ENCODE results near the gene CSTPP1. TPM values are rescaled to one million over a fixed set of nuclear protein-coding genes. Genes with fewer than 3 reads are reported as not detected.

The CSTPP1 gene
- total and polyA plus RNA-seq, 5 donors from 2014 or later = 15.1 to 18.3 (median 15.5) TPM

GRCh38 chr11:47144541-47144940, 208.0 kb downstream of the CSTPP1 start:
- no peak overlapping the region for H3K27ac ChIP-seq (ENCODE audit: insufficient read depth, low read length, poor library complexity, severe bottlenecking)
- H3K4me1 Mint-ChIP-seq = no peaks in the 10 kb centered on the region
- no peaks in the 10 kb centered on the region for H3K9me3 ChIP-seq (ENCODE audit: control insufficient read depth in 2 of 2, low read length in 2 of 2)
- no peaks in the 10 kb centered on the region for H3K36me3 ChIP-seq (ENCODE audit: control insufficient read depth, insufficient read depth, low read length)
- no peaks in the 10 kb centered on the region for H3K4me1 ChIP-seq (ENCODE audit: control insufficient read depth, insufficient read depth, low read length, poor library complexity, severe bottlenecking)
- H3K27ac Mint-ChIP-seq = peak overlapping the region in 1 of 3 donors; percentile 69
- no peak overlapping the region for H3K4me3 Mint-ChIP-seq
- no peaks in the 10 kb centered on the region for H3K27me3 Mint-ChIP-seq
- H3K9me3 Mint-ChIP-seq = no peaks in the 10 kb centered on the region
- no peaks in the 10 kb centered on the region for H3K27me3 ChIP-seq (ENCODE audit: control insufficient read depth, insufficient read depth, low read length)
- ATAC-seq (ENCODE audit: low read depth in 2 of 2) (no peak), DNase-seq (no peak)
- no peak overlapping the region for H3K4me3 ChIP-seq (ENCODE audit: low read depth, low read length)
- peaks cover 6% of the 10 kb centered on the region for H3K36me3 Mint-ChIP-seq

- Histone ChIP-seq H3K27ac (ENCODE audit: insufficient read depth, low read length, poor library complexity, severe bottlenecking) (no peak overlapping the region), H3K27me3 (ENCODE audit: control insufficient read depth, insufficient read depth, low read length) (no peaks in the 10 kb centered on the region), H3K9me3 (ENCODE audit: control insufficient read depth in 2 of 2, low read length in 2 of 2) (no peaks in the 10 kb centered on the region), H3K4me3 (ENCODE audit: low read depth, low read length) (no peak overlapping the region), H3K36me3 (ENCODE audit: control insufficient read depth, insufficient read depth, low read length) (peaks cover 2% of the 10 kb centered on the region), H3K4me1 (ENCODE audit: control insufficient read depth, insufficient read depth, low read length, poor library complexity, severe bottlenecking) (no peaks in the 10 kb centered on the region)
- H3K4me3 Mint-ChIP-seq = no peak overlapping the region
- H3K9me3 Mint-ChIP-seq = no peaks in the 10 kb centered on the region
- ATAC-seq (ENCODE audit: low read depth in 2 of 2) = no peak
- peaks cover 0 to 8% (median 0%) of the 10 kb centered on the region in 4 donors for H3K4me1 Mint-ChIP-seq
- no peaks in the 10 kb centered on the region for H3K27me3 Mint-ChIP-seq
- H3K27ac Mint-ChIP-seq = no peak overlapping the region
- DNase-seq = no peak
- peaks cover 6% of the 10 kb centered on the region for H3K36me3 Mint-ChIP-seq
These were observed 210.7 kb downstream of the CSTPP1 start for GRCh38 chr11:47147250-47147649.

GRCh38 chr11:47147681-47148080, 211.1 kb downstream of the CSTPP1 start:
- Histone ChIP-seq H3K4me1 (ENCODE audit: control insufficient read depth, insufficient read depth, low read length, poor library complexity, severe bottlenecking) (no peaks in the 10 kb centered on the region), H3K4me3 (ENCODE audit: low read depth, low read length) (no peak overlapping the region), H3K27me3 (ENCODE audit: control insufficient read depth, insufficient read depth, low read length) (no peaks in the 10 kb centered on the region), H3K36me3 (ENCODE audit: control insufficient read depth, insufficient read depth, low read length) (peaks cover 2% of the 10 kb centered on the region), H3K27ac (ENCODE audit: insufficient read depth, low read length, poor library complexity, severe bottlenecking) (no peak overlapping the region), H3K9me3 (ENCODE audit: control insufficient read depth in 2 of 2, low read length in 2 of 2) (no peaks in the 10 kb centered on the region)
- Mint-ChIP-seq H3K27ac (peak overlapping the region in 1 of 3 donors; percentile 36), H3K36me3 (peaks cover 6% of the 10 kb centered on the region), H3K4me3 (no peak overlapping the region), H3K9me3 (no peaks in the 10 kb centered on the region), H3K4me1 (peaks cover 0 to 11% (median 0%) of the 10 kb centered on the region in 4 donors), H3K27me3 (no peaks in the 10 kb centered on the region)
- no peak for DNase-seq
- ATAC-seq (ENCODE audit: low read depth in 2 of 2) = no peak

GRCh38 chr11:47148270-47148669, 211.7 kb downstream of the CSTPP1 start:
- DNase-seq = no peak
- Mint-ChIP-seq H3K36me3 (peaks cover 2% of the 10 kb centered on the region), H3K4me1 (peaks cover 4 to 15% (median 4%) of the 10 kb centered on the region in 4 donors), H3K9me3 (no peaks in the 10 kb centered on the region), H3K27me3 (no peaks in the 10 kb centered on the region), H3K27ac (peak overlapping the region in 1 of 3 donors; percentile 36), H3K4me3 (no peak overlapping the region)
- Histone ChIP-seq H3K27ac (ENCODE audit: insufficient read depth, low read length, poor library complexity, severe bottlenecking) (no peak overlapping the region), H3K4me1 (ENCODE audit: control insufficient read depth, insufficient read depth, low read length, poor library complexity, severe bottlenecking) (peaks cover 4% of the 10 kb centered on the region), H3K4me3 (ENCODE audit: low read depth, low read length) (no peak overlapping the region), H3K36me3 (ENCODE audit: control insufficient read depth, insufficient read depth, low read length) (peaks cover 2% of the 10 kb centered on the region), H3K27me3 (ENCODE audit: control insufficient read depth, insufficient read depth, low read length) (no peaks in the 10 kb centered on the region), H3K9me3 (ENCODE audit: control insufficient read depth in 2 of 2, low read length in 2 of 2) (no peaks in the 10 kb centered on the region)
- ATAC-seq (ENCODE audit: low read depth in 2 of 2) = no peak

GRCh38 chr11:47148903-47149531, 212.5 kb downstream of the CSTPP1 start:
- no peak for ATAC-seq (ENCODE audit: low read depth in 2 of 2)
- no peak overlapping the region for H3K4me3 Mint-ChIP-seq
- no peaks in the 10 kb centered on the region for H3K36me3 Mint-ChIP-seq
- H3K27ac Mint-ChIP-seq = no peak overlapping the region
- Histone ChIP-seq H3K4me1 (ENCODE audit: control insufficient read depth, insufficient read depth, low read length, poor library complexity, severe bottlenecking) (peaks cover 10% of the 10 kb centered on the region), H3K36me3 (ENCODE audit: control insufficient read depth, insufficient read depth, low read length) (peaks cover 2% of the 10 kb centered on the region), H3K27me3 (ENCODE audit: control insufficient read depth, insufficient read depth, low read length) (no peaks in the 10 kb centered on the region), H3K4me3 (ENCODE audit: low read depth, low read length) (no peak overlapping the region), H3K27ac (ENCODE audit: insufficient read depth, low read length, poor library complexity, severe bottlenecking) (no peak overlapping the region), H3K9me3 (ENCODE audit: control insufficient read depth in 2 of 2, low read length in 2 of 2) (no peaks in the 10 kb centered on the region)
- no peaks in the 10 kb centered on the region for H3K27me3 Mint-ChIP-seq
- H3K4me1 Mint-ChIP-seq = peaks cover 7 to 23% (median 10%) of the 10 kb centered on the region in 4 donors
- no peak for DNase-seq
- no peaks in the 10 kb centered on the region for H3K9me3 Mint-ChIP-seq

GRCh38 chr11:47149782-47150181, 213.2 kb downstream of the CSTPP1 start:
- ATAC-seq (ENCODE audit: low read depth in 2 of 2) = no peak
- Mint-ChIP-seq H3K4me3 (no peak overlapping the region), H3K27me3 (no peaks in the 10 kb centered on the region), H3K4me1 (peaks cover 7 to 30% (median 13%) of the 10 kb centered on the region in 4 donors), H3K27ac (peak overlapping the region in 2 of 3 donors; percentile 67 to 72), H3K9me3 (no peaks in the 10 kb centered on the region), H3K36me3 (no peaks in the 10 kb centered on the region)
- no peaks in the 10 kb centered on the region for H3K27me3 ChIP-seq (ENCODE audit: control insufficient read depth, insufficient read depth, low read length)
- no peak for DNase-seq
- H3K9me3 ChIP-seq (ENCODE audit: control insufficient read depth in 2 of 2, low read length in 2 of 2) = no peaks in the 10 kb centered on the region
- no peak overlapping the region for H3K4me3 ChIP-seq (ENCODE audit: low read depth, low read length)
- H3K36me3 ChIP-seq (ENCODE audit: control insufficient read depth, insufficient read depth, low read length) = peaks cover 2% of the 10 kb centered on the region
- H3K4me1 ChIP-seq (ENCODE audit: control insufficient read depth, insufficient read depth, low read length, poor library complexity, severe bottlenecking) = peaks cover 16% of the 10 kb centered on the region
- no peak overlapping the region for H3K27ac ChIP-seq (ENCODE audit: insufficient read depth, low read length, poor library complexity, severe bottlenecking)

- Mint-ChIP-seq H3K27me3 (no peaks in the 10 kb centered on the region), H3K36me3 (no peaks in the 10 kb centered on the region), H3K27ac (peak overlapping the region in 1 of 3 donors; percentile 72), H3K4me3 (no peak overlapping the region), H3K9me3 (no peaks in the 10 kb centered on the region), H3K4me1 (peaks cover 7 to 42% (median 22%) of the 10 kb centered on the region in 4 donors)
- H3K4me3 ChIP-seq (ENCODE audit: low read depth, low read length) = no peak overlapping the region
- no peaks in the 10 kb centered on the region for H3K9me3 ChIP-seq (ENCODE audit: control insufficient read depth in 2 of 2, low read length in 2 of 2)
- H3K36me3 ChIP-seq (ENCODE audit: control insufficient read depth, insufficient read depth, low read length) = peaks cover 2% of the 10 kb centered on the region
- H3K27me3 ChIP-seq (ENCODE audit: control insufficient read depth, insufficient read depth, low read length) = no peaks in the 10 kb centered on the region
- no peak for DNase-seq
- no peak for ATAC-seq (ENCODE audit: low read depth in 2 of 2)
- peaks cover 27% of the 10 kb centered on the region for H3K4me1 ChIP-seq (ENCODE audit: control insufficient read depth, insufficient read depth, low read length, poor library complexity, severe bottlenecking)
- H3K27ac ChIP-seq (ENCODE audit: insufficient read depth, low read length, poor library complexity, severe bottlenecking) = no peak overlapping the region
These were observed 215.8 kb downstream of the CSTPP1 start for GRCh38 chr11:47152126-47152952.
